T-helper 1 cell treated with Interleukin-12 subunit alpha and Interleukin-12 subunit beta and Interleukin-4 antibody, amounts not matched to agents 30 μg/mL and 1 μg/mL, for 36 hours (primary cell): ENCODE measurements around the gene CYP4F3.
"Not testable (repeated sequence)": the region's sequence is repeated elsewhere in the genome, so short reads cannot be mapped to it uniquely, and the experiment has no call there.

Source experiments
- H3K27ac Mint-ChIP-seq: one replicate; pipeline ENCODE4 v1.8.0; 2021; ENCODE audit warnings: mild to moderate bottlenecking, mixed read lengths
- H3K27me3 Mint-ChIP-seq: one replicate; pipeline ENCODE4 v1.8.0; 2021; ENCODE audit warnings: low read depth, mixed read lengths
- H3K36me3 Mint-ChIP-seq: one replicate; pipeline ENCODE4 v1.8.0; 2021; ENCODE audit warnings: low read depth, mixed read lengths
- H3K4me1 Mint-ChIP-seq: one replicate; pipeline ENCODE4 v1.8.0; 2021; ENCODE audit warnings: low read depth, mixed read lengths
- H3K4me3 Mint-ChIP-seq: one replicate; pipeline ENCODE4 v1.8.0; 2021; ENCODE audit warnings: mild to moderate bottlenecking, moderate library complexity, mixed read lengths
- H3K9me3 Mint-ChIP-seq: one replicate; pipeline ENCODE4 v1.8.0; 2021; ENCODE audit warnings: mixed read lengths

Gene CYP4F3

GRCh38 chr19:15642807-15643206, 2.1 kb downstream of the CYP4F3 start:
- no peak overlapping the region for H3K27ac Mint-ChIP-seq
- peaks cover 2% of the 10 kb centered on the region for H3K4me1 Mint-ChIP-seq
- H3K27me3 Mint-ChIP-seq: no peaks in the 10 kb centered on the region
- H3K9me3 Mint-ChIP-seq: no peaks in the 10 kb centered on the region
- no peak overlapping the region for H3K4me3 Mint-ChIP-seq
- no peaks in the 10 kb centered on the region for H3K36me3 Mint-ChIP-seq

GRCh38 chr19:15643387-15643786, 2.7 kb downstream of the CYP4F3 start:
- no peaks in the 10 kb centered on the region for H3K9me3 Mint-ChIP-seq
- no peak overlapping the region for H3K27ac Mint-ChIP-seq
- H3K36me3 Mint-ChIP-seq: no peaks in the 10 kb centered on the region
- peaks cover 2% of the 10 kb centered on the region for H3K4me1 Mint-ChIP-seq
- H3K4me3 Mint-ChIP-seq: no peak overlapping the region
- H3K27me3 Mint-ChIP-seq: no peaks in the 10 kb centered on the region

DNA sequence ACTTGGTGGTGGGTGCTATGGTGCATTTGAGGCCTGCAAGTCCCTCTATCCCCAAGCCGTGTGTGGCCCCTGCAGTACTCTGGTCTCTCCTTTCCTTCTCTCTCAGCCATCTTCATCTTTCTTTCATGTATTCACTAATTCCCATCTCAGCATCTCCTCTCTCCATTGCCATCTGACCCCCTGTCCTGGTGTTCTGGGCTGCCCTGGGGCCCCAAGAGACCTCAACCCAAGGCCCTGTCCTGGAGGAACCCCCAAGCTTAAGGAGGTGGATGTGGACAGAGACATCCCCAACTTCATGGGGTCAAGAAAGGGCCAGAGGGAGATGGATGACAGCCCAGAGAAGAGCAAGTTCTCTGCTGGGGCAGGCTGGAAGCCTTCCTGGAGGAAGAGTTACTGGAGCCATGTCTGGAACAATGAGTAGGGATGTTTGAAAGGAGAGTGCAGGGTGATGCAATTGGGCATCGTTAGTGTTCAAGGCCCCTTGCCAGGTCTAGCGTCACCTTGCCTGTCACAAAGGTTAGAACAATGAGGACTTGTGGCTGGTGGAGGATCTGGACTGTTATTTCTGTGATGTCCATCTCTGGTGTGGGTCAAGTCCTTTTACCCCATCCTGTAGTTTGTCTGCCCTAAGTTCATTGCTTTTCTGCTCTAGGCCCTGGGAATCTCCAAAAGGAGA, 3.5 kb downstream of the CYP4F3 start:
- Mint-ChIP-seq H3K27ac (no peak overlapping the region), H3K27me3 (no peaks in the 10 kb centered on the region), H3K9me3 (no peaks in the 10 kb centered on the region), H3K4me1 (peaks cover 2% of the 10 kb centered on the region), H3K4me3 (no peak overlapping the region), H3K36me3 (no peaks in the 10 kb centered on the region)

- Mint-ChIP-seq H3K27ac (no peak overlapping the region), H3K4me1 (peaks cover 2% of the 10 kb centered on the region), H3K36me3 (no peaks in the 10 kb centered on the region), H3K9me3 (no peaks in the 10 kb centered on the region), H3K27me3 (no peaks in the 10 kb centered on the region), H3K4me3 (no peak overlapping the region)
These were observed 4.1 kb downstream of the CYP4F3 start for GRCh38 chr19:15644816-15645215.

- Mint-ChIP-seq H3K27ac (no peak overlapping the region), H3K4me3 (no peak overlapping the region), H3K36me3 (no peaks in the 10 kb centered on the region), H3K9me3 (no peaks in the 10 kb centered on the region), H3K4me1 (no peaks in the 10 kb centered on the region), H3K27me3 (peaks cover 3% of the 10 kb centered on the region)
These were observed 8.8 kb downstream of the CYP4F3 start for GRCh38 chr19:15649526-15649925.

DNA sequence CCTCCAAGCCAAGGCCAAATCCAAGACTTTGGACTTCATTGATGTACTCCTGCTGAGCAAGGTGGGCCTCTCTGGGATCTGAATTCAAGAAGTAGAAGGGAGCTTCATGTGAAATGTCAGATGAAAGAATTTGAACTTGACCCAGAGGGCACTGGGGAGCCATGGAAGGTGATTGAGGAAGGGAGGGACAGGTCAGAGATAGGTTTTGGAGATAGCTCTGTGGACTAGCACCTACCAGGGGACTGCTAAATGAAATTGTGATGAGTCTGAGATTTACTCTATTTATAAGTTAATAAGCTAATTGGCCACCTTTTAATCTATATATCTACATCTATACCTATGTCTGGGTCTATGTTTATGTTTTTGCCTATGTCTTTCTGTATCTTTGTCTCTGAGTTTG, 9.4 kb downstream of the CYP4F3 start:
- not testable (repeated sequence) for H3K27ac Mint-ChIP-seq, H3K36me3 Mint-ChIP-seq, H3K27me3 Mint-ChIP-seq, H3K4me1 Mint-ChIP-seq, H3K4me3 Mint-ChIP-seq, H3K9me3 Mint-ChIP-seq

- no peak overlapping the region for H3K4me3 Mint-ChIP-seq
- H3K4me1 Mint-ChIP-seq: no peaks in the 10 kb centered on the region
- H3K27me3 Mint-ChIP-seq: peaks cover 9% of the 10 kb centered on the region
- H3K9me3 Mint-ChIP-seq: no peaks in the 10 kb centered on the region
- H3K27ac Mint-ChIP-seq: no peak overlapping the region
- no peaks in the 10 kb centered on the region for H3K36me3 Mint-ChIP-seq
These were observed 11.1 kb downstream of the CYP4F3 start for GRCh38 chr19:15651791-15652190.

DNA sequence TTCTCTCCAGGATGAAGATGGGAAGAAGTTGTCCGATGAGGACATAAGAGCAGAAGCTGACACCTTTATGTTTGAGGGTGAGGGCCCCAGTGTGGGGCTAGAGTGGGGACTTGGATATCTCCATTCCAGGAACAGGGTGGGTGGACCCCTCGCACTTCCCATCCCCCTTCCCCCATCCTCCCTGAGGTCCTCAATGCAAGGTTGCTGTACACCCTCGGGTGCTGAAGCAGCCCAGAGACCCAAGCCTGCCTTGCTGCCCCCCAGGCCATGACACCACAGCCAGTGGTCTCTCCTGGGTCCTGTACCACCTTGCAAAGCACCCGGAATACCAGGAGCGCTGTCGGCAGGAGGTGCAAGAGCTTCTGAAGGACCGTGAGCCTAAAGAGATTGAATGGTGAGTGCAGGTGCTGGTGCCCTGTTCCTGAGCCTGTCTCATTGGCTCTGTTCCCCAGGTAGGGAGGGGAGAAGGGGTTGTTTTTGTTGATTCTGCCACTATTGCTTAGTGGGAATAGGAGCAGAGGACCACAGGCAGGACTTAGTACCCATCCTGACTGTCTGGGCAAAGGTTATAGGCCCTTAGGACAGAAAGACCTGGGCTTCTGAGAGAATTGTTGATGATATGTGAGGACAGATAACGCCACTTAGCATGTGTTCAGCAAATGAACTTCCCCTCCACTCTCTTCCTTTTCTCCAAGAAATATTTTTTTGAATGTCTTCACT, 12.0 kb downstream of the CYP4F3 start:
- Mint-ChIP-seq H3K27ac (no peak overlapping the region), H3K4me3 (no peak overlapping the region), H3K9me3 (no peaks in the 10 kb centered on the region), H3K27me3 (peaks cover 9% of the 10 kb centered on the region), H3K4me1 (no peaks in the 10 kb centered on the region), H3K36me3 (no peaks in the 10 kb centered on the region)

DNA sequence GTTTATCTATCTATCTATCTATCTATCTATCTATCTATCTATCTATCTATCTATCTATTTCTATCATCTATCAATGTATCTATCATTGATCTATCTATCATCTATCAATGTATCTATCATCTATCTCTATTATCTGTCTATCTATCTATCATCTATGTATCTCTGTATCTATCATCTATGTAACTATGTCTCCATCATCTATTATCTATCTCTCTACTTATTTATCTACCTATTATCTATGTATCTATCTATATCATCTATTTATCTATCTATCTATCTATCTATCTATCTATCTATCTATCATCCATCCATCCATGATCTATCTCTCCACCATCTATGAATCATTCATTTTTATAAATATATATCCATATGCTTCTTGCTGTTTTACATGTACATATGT, 15.8 kb downstream of the CYP4F3 start:
- H3K27me3 Mint-ChIP-seq: peaks cover 9% of the 10 kb centered on the region
- H3K4me1 Mint-ChIP-seq: no peaks in the 10 kb centered on the region
- H3K27ac Mint-ChIP-seq: no peak overlapping the region

GRCh38 chr19:15663247-15663646, 22.6 kb downstream of the CYP4F3 start:
- Mint-ChIP-seq H3K4me1 (no peaks in the 10 kb centered on the region), H3K9me3 (no peaks in the 10 kb centered on the region), H3K27ac (no peak overlapping the region), H3K4me3 (no peak overlapping the region), H3K36me3 (no peaks in the 10 kb centered on the region), H3K27me3 (no peaks in the 10 kb centered on the region)

More for the DNA sequence above, 15.8 kb downstream of the CYP4F3 start:
- H3K4me3 Mint-ChIP-seq: no peak overlapping the region
- no peaks in the 10 kb centered on the region for H3K9me3 Mint-ChIP-seq
- H3K36me3 Mint-ChIP-seq: no peaks in the 10 kb centered on the region

DNA sequence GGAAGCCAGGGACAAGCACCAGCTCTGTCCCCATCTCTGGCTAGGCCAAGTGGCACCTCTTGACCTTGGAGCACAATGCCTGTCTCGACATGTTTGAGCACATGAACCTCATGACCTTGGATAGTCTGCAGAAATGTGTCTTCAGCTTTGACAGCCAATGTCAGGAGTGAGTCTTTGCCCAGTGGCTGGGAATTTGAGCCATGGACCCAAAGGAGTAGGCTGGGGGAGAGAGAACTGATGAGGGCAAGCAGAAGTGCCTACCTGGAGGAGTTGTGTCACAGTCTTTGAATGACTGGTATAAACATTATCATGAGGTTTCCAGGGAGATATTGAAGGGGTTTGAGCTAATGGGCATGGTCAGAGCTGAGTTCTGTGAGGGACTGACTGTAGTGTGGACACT, 25.5 kb downstream of the CYP4F3 start:
- Mint-ChIP-seq H3K4me1 (no peaks in the 10 kb centered on the region), H3K27ac (no peak overlapping the region), H3K27me3 (no peaks in the 10 kb centered on the region), H3K4me3 (no peak overlapping the region), H3K36me3 (no peaks in the 10 kb centered on the region), H3K9me3 (no peaks in the 10 kb centered on the region)

- Mint-ChIP-seq H3K36me3 (no peaks in the 10 kb centered on the region), H3K9me3 (no peaks in the 10 kb centered on the region), H3K4me1 (no peaks in the 10 kb centered on the region), H3K27me3 (no peaks in the 10 kb centered on the region), H3K4me3 (no peak overlapping the region), H3K27ac (no peak overlapping the region)
These were observed 26.2 kb downstream of the CYP4F3 start for GRCh38 chr19:15666883-15667282.

- H3K27ac Mint-ChIP-seq: no peak overlapping the region
- no peaks in the 10 kb centered on the region for H3K9me3 Mint-ChIP-seq
- H3K27me3 Mint-ChIP-seq: no peaks in the 10 kb centered on the region
- no peaks in the 10 kb centered on the region for H3K4me1 Mint-ChIP-seq
- H3K4me3 Mint-ChIP-seq: no peak overlapping the region
- H3K36me3 Mint-ChIP-seq: no peaks in the 10 kb centered on the region
These were observed 28.7 kb downstream of the CYP4F3 start for GRCh38 chr19:15669440-15669839.

- Mint-ChIP-seq H3K27me3 (no peaks in the 10 kb centered on the region), H3K36me3 (no peaks in the 10 kb centered on the region), H3K9me3 (no peaks in the 10 kb centered on the region), H3K4me1 (no peaks in the 10 kb centered on the region), H3K27ac (no peak overlapping the region), H3K4me3 (no peak overlapping the region)
These were observed 29.2 kb downstream of the CYP4F3 start for GRCh38 chr19:15669891-15670290.

DNA sequence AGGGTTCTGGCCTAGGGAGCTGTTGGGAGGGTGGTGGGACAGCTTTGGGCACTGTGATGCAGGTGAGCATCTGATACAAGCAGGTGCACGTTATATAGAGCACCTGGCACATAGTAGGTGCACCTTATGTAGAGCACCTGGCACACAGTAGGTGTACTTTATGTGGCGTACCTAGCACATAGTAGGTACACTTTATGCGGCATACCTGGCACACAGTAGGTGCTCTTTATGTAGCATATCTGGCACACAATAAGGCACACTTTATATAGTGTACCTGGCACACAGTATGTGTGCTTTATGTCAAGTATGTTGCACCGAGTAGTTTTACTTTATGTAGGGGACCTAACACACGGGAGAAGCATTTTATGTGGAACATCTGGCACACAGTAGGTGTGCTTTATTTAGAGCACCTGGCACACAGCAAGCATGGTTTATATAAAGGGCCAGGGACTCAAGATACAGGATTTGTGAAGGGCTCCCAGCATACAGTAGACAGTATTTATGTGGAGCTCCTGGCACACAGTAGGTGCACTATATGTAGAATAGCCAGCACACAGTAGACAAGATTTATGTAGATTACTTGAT, 30.6 kb downstream of the CYP4F3 start:
- Mint-ChIP-seq H3K4me3 (no peak overlapping the region), H3K27me3 (no peaks in the 10 kb centered on the region), H3K27ac (no peak overlapping the region)

More for the DNA sequence above, 30.6 kb downstream of the CYP4F3 start:
- Mint-ChIP-seq H3K36me3 (no peaks in the 10 kb centered on the region), H3K4me1 (no peaks in the 10 kb centered on the region), H3K9me3 (no peaks in the 10 kb centered on the region)
